Right lobe of liver (tissue), 6 donors: ENCODE results near the gene C2CD4C. TPM values are rescaled to one million over a fixed set of nuclear protein-coding genes. Genes with fewer than 3 reads are reported as not detected.
A peak's percentile ranks its signal among the peaks of the same experiment; 100 is the strongest.
"Not testable (repeated sequence)": the region's sequence is repeated elsewhere in the genome, so short reads cannot be mapped to it uniquely, and the experiment has no call there.

Experiments used
- ATAC-seq, 4 donors: fragments of 200-7000 bp; cut with Tn5 transposase; one replicate each; pipeline ENCODE4 v1.9.1; 2020; ENCODE audit warnings: mild to moderate bottlenecking in 4 of 4, moderate library complexity in 4 of 4
- DNase-seq, 3 donors: peaks; one replicate each; pipeline ENCODE4 v3.0.0-alpha.2; 2020
- H3K27ac ChIP-seq, 3 donors: fragments of 200-600 bp; one replicate each; pipeline ENCODE4 v1.8.0; 2022
- H3K27me3 ChIP-seq, 2 donors: fragments of 200-600 bp; one replicate each; pipeline ENCODE4 v1.8.0; 2022
- H3K36me3 ChIP-seq, 4 donors: fragments of 200-600 bp; sonication (generic) in 1 of 4; one replicate each; pipeline versions ENCODE4 v1.5.1 to v1.8.0; 2017 to 2022; ENCODE audit warnings: control low read depth in 1 of 4
- H3K4me1 ChIP-seq, 4 donors: fragments of 200-600 bp; sonication (generic) in 1 of 4; one replicate each; pipeline versions ENCODE4 v1.5.1 to v1.8.0; 2017 to 2022; ENCODE audit warnings: control low read depth in 1 of 4
- H3K4me3 ChIP-seq, 3 donors: fragments of 200-600 bp; one replicate each; pipeline ENCODE4 v1.8.0; 2022
- H3K9me3 ChIP-seq, 4 donors: fragments of 200-600 bp; sonication (generic) in 1 of 4; one replicate each; pipeline versions ENCODE4 v1.5.1 to v1.8.0; 2017 to 2022; ENCODE audit warnings: control low read depth in 1 of 4
- CTCF ChIP-seq, 4 donors: fragments of 200-600 bp in 3 of 4; fragments of 450-650 bp in 1 of 4; IDR thresholded peaks; one replicate each; pipeline versions ENCODE4 v1.5.1 to v1.8.0; 2016 to 2022; ENCODE audit warnings: antibody characterized with exemption in 4 of 4, mild to moderate bottlenecking in 2 of 4
- POLR2A ChIP-seq: fragments of 450-650 bp; IDR thresholded peaks from one replicate; pipeline ENCODE4 v1.6.1; 2017; ENCODE audit warnings: antibody characterized with exemption, mild to moderate bottlenecking
- WGBS: methylation state at CpG from one replicate; pipeline ENCODE4 v1.1.6; 2018; ENCODE audit warnings: low coverage, low lambda C conversion rate; ENCODE audit not compliant: insufficient coverage; ENCODE audit errors: missing lambda C conversion rate; 5-methylcytosine and 5-hydroxymethylcytosine counted together
- intact Hi-C, 2 donors: fragments of 100-400 bp; cut with DNase I; formaldehyde crosslinking; loops; one replicate each; pipeline versions ENCODE4 v1.11.2 to v1.14.1; 2022
- total RNA-seq, 6 experiments: library from RNA; depleted of rRNA in 2 of 6; stranded (reverse); fragments of >200 nt in 2 of 6; fragmentation: NEBNext Ultra II Directional in 3 of 6; extraction: Animal tissue kit (Norgen Biotek cat#: 25700) in 3 of 6; gene quantifications; one replicate each; pipeline versions ENCODE4 v1.1.0 to v1.2.4, GENCODE V29; 2016 to 2023
- donor health status: DM: no; HTN: yes; CAD: no.
- donor health status: DM: no; HTN: no; CAD: no.
- donor health status: DM: no; HTN: no; CAD: no.
- donor health status: DM: no; HTN: yes; CAD: no.
- donor health status: DM: no; HTN: yes; CAD: no.

The C2CD4C gene
- total RNA-seq, 6 experiments from 2014 or later = 0.12 to 2.0 (median 0.44) TPM

GRCh38 chr19:428149-428548, 19.2 kb upstream of the C2CD4C start:
- Histone ChIP-seq H3K4me3 (no peak overlapping the region), H3K36me3 (peaks cover 0 to 3% (median 0%) of the 10 kb centered on the region in 4 donors), H3K4me1 (no peaks in the 10 kb centered on the region), H3K27ac (no peak overlapping the region), H3K27me3 (no peaks in the 10 kb centered on the region), H3K9me3 (no peaks in the 10 kb centered on the region)
- no peak for TF ChIP-seq CTCF (IDR thresholded peaks at IDR 0.05)
- no peak for TF ChIP-seq POLR2A
- intact Hi-C loops = no loop called here
- WGBS = 90% methylated on average over 14 of the region's 15 CpGs
- ATAC-seq = no peak
- peak in 1 of 3 donors; percentile 48 for DNase-seq

GRCh38 chr19:427675-428074, 18.7 kb upstream of the C2CD4C start:
- ATAC-seq = not testable (repeated sequence)

GRCh38 chr19:426725-427445, 17.9 kb upstream of the C2CD4C start:
- no peak for ATAC-seq
- intact Hi-C loops = no loop called here
- no peaks in the 10 kb centered on the region for H3K9me3 ChIP-seq
- WGBS = 91% methylated on average over 24 of the region's 51 CpGs
- H3K27ac ChIP-seq = no peak overlapping the region
- H3K4me3 ChIP-seq = no peak overlapping the region
- TF ChIP-seq CTCF (IDR thresholded peaks at IDR 0.05) (no peak), POLR2A (no peak)
- DNase-seq = peak in 1 of 3 donors; percentile 12
- H3K36me3 ChIP-seq = peaks cover 0 to 3% (median 0%) of the 10 kb centered on the region in 4 donors
- no peaks in the 10 kb centered on the region for H3K4me1 ChIP-seq
- no peaks in the 10 kb centered on the region for H3K27me3 ChIP-seq

More at GRCh38 chr19:427675-428074, 18.7 kb upstream of the C2CD4C start:
- WGBS = 65% methylated on average over 17 of the region's 19 CpGs
- H3K9me3 ChIP-seq, H3K4me1 ChIP-seq, H3K27me3 ChIP-seq, H3K27ac ChIP-seq, H3K36me3 ChIP-seq, H3K4me3 ChIP-seq, intact Hi-C loops: not testable (repeated sequence)
- peak in 1 of 3 donors; percentile 15 for DNase-seq

GRCh38 chr19:425056-425455, 16.1 kb upstream of the C2CD4C start:
- H3K36me3 ChIP-seq = peaks cover 0 to 11% (median 2%) of the 10 kb centered on the region in 4 donors
- intact Hi-C loops = no loop called here
- H3K4me3 ChIP-seq = no peak overlapping the region
- H3K9me3 ChIP-seq = no peaks in the 10 kb centered on the region
- TF ChIP-seq CTCF (IDR thresholded peaks at IDR 0.05) (no peak), POLR2A (no peak)
- H3K27me3 ChIP-seq = no peaks in the 10 kb centered on the region
- no peaks in the 10 kb centered on the region for H3K4me1 ChIP-seq
- DNase-seq (peak in 1 of 3 donors; percentile 20), ATAC-seq (no peak)
- 88% methylated on average over 3 of the region's 26 CpGs for WGBS
- H3K27ac ChIP-seq = no peak overlapping the region

- intact Hi-C loops = no loop called here
- H3K4me1 ChIP-seq = no peaks in the 10 kb centered on the region
- H3K27ac ChIP-seq = no peak overlapping the region
- peak in 1 of 4 donors; percentile 5 for ATAC-seq
- no peak for TF ChIP-seq POLR2A
- no peak for TF ChIP-seq CTCF (IDR thresholded peaks at IDR 0.05)
- no peaks in the 10 kb centered on the region for H3K9me3 ChIP-seq
- peaks cover 0 to 13% (median 4%) of the 10 kb centered on the region in 4 donors for H3K36me3 ChIP-seq
- DNase-seq = no peak
- no peaks in the 10 kb centered on the region for H3K27me3 ChIP-seq
- no CpG with 5 or more reads among the region's 15 CpGs for WGBS
- no peak overlapping the region for H3K4me3 ChIP-seq
These were observed 15.6 kb upstream of the C2CD4C start for GRCh38 chr19:424546-424945.
